Measurements from ENCODE around the gene NFE2.
A peak's percentile ranks its signal among the peaks of the same experiment; 100 is the strongest.

Gene NFE2

DNA sequence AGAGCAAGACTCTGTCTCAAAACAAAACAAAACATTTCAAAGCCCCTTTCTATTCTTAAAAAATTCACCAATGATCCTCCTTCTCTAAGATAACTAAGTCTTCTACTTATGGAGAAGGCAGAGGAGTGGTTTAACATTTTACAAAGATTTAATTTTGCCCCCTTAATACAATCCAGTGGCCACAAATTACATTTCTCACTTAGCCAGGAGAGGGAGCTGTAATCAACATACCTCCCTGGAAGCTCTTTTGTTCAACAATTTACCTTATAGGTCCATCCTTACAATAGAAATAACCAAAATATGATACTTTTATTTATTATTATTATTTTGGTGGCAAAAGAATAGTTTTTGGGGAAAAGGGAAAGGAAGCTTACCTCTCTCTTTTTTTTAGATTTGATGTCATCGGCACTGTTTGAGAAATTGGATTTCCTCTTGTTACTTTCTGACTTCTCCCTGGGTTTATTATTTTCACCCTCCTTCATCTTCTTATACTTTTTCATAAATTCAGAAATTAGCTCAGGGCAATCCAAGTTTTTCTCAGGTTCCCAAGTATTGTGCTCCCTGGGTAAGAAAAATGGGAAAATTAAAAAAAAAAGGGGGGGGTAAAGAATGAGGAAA is 49.0 kb downstream of the NFE2 start:
- TF ChIP-seq ARNTL (CRISPR knock-in tag; IDR thresholded peaks at IDR 0.05; ENCODE audit: borderline replicate concordance, low read depth) = no peak
- TF ChIP-seq CSRNP3 (CRISPR knock-in tag; IDR thresholded peaks at IDR 0.05) = no peak
- TF ChIP-seq ISL1 (CRISPR knock-in tag; IDR thresholded peaks at IDR 0.05) = no peak
- TF ChIP-seq GLIS3 (CRISPR knock-in tag; IDR thresholded peaks at IDR 0.05) = no peak
- no peak for TF ChIP-seq ZFP30 (CRISPR knock-in tag; IDR thresholded peaks at IDR 0.05)
- peak; percentile 82 for ATAC-seq

GRCh38 chr12:54249489-54249888 is 51.3 kb downstream of the NFE2 start:
- TF ChIP-seq GLIS3 (CRISPR knock-in tag; IDR thresholded peaks at IDR 0.05) = no peak
- TF ChIP-seq BACH2 (CRISPR knock-in tag; IDR thresholded peaks at IDR 0.05; ENCODE audit: borderline replicate concordance) = no peak
- TF ChIP-seq, protein P1, sequence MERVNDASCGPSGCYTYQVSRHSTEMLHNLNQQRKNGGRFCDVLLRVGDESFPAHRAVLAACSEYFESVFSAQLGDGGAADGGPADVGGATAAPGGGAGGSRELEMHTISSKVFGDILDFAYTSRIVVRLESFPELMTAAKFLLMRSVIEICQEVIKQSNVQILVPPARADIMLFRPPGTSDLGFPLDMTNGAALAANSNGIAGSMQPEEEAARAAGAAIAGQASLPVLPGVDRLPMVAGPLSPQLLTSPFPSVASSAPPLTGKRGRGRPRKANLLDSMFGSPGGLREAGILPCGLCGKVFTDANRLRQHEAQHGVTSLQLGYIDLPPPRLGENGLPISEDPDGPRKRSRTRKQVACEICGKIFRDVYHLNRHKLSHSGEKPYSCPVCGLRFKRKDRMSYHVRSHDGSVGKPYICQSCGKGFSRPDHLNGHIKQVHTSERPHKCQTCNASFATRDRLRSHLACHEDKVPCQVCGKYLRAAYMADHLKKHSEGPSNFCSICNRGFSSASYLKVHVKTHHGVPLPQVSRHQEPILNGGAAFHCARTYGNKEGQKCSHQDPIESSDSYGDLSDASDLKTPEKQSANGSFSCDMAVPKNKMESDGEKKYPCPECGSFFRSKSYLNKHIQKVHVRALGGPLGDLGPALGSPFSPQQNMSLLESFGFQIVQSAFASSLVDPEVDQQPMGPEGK (CRISPR knock-in tag; IDR thresholded peaks at IDR 0.05; ENCODE audit: borderline replicate concordance) = no peak
- no peak for TF ChIP-seq ESRRG (CRISPR knock-in tag; IDR thresholded peaks at IDR 0.05)
- TF ChIP-seq CSRNP3 (CRISPR knock-in tag; IDR thresholded peaks at IDR 0.05) = no peak
- TF ChIP-seq, protein P2, sequence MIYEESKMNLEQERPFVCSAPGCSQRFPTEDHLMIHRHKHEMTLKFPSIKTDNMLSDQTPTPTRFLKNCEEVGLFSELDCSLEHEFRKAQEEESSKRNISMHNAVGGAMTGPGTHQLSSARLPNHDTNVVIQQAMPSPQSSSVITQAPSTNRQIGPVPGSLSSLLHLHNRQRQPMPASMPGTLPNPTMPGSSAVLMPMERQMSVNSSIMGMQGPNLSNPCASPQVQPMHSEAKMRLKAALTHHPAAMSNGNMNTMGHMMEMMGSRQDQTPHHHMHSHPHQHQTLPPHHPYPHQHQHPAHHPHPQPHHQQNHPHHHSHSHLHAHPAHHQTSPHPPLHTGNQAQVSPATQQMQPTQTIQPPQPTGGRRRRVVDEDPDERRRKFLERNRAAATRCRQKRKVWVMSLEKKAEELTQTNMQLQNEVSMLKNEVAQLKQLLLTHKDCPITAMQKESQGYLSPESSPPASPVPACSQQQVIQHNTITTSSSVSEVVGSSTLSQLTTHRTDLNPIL (CRISPR knock-in tag; IDR thresholded peaks at IDR 0.05; ENCODE audit: low read depth) = no peak
- no peak for TF ChIP-seq ZC3H10 (CRISPR knock-in tag; IDR thresholded peaks at IDR 0.05)
- TF ChIP-seq OSR1 (CRISPR knock-in tag; IDR thresholded peaks at IDR 0.05) = no peak
- TF ChIP-seq ISL1 (CRISPR knock-in tag; IDR thresholded peaks at IDR 0.05) = no peak
- no peak for TF ChIP-seq ZNF8 (CRISPR knock-in tag; IDR thresholded peaks at IDR 0.05)
- no peak for TF ChIP-seq PPARA (CRISPR knock-in tag; IDR thresholded peaks at IDR 0.05; ENCODE audit: borderline replicate concordance)
- TF ChIP-seq TSHZ2 (CRISPR knock-in tag; IDR thresholded peaks at IDR 0.05) = no peak
- TF ChIP-seq ARNTL (CRISPR knock-in tag; IDR thresholded peaks at IDR 0.05; ENCODE audit: borderline replicate concordance, low read depth) = no peak
- no peak for ATAC-seq

DNA sequence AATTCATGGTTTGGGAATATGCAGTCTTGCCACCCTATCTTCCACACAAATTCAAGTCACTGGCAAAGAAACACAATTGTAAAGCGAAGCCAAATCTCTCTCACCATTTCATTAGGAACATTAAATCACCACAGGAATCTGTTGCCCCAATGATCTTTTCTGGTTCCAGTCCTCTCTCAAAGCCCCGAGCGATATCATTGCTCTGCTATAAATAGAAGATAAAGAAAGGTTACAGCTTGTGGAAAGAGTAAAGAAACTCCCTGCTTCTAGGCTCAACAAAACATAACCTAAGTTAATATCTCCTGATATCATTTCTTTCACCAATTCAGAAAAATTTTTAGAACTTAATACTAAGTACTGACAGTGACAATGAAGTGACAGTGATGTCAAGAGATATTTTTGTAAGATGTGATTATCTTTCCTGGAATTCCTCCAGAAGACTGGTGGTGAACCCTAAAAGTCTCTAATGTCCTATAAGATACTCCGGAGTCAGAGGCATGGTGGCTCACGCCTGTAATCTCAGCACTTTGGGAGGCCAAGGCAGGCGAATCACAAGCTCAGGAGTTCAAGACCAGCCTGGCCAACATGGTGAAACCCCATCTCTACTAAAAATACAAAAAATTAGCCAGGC is 54.7 kb downstream of the NFE2 start:
- no peak for ATAC-seq
- TF ChIP-seq CSRNP3 (CRISPR knock-in tag; IDR thresholded peaks at IDR 0.05) (no peak), ISL1 (CRISPR knock-in tag; IDR thresholded peaks at IDR 0.05) (no peak), ZC3H10 (CRISPR knock-in tag; IDR thresholded peaks at IDR 0.05) (no peak)
- TF ChIP-seq, protein P1 (CRISPR knock-in tag; IDR thresholded peaks at IDR 0.05; ENCODE audit: borderline replicate concordance) = no peak
